IPS DF 19.7 (cell line): Measurements from ENCODE around the gene MIS18A.
"Not testable (repeated sequence)": the region's sequence is repeated elsewhere in the genome, so short reads cannot be mapped to it uniquely, and the experiment has no call there.

Experiments used
- DNase-seq: peaks from one replicate; pipeline ENCODE4 v3.0.0-alpha.2; 2013; ENCODE audit warnings: low read depth, low spot score

Gene MIS18A

DNA sequence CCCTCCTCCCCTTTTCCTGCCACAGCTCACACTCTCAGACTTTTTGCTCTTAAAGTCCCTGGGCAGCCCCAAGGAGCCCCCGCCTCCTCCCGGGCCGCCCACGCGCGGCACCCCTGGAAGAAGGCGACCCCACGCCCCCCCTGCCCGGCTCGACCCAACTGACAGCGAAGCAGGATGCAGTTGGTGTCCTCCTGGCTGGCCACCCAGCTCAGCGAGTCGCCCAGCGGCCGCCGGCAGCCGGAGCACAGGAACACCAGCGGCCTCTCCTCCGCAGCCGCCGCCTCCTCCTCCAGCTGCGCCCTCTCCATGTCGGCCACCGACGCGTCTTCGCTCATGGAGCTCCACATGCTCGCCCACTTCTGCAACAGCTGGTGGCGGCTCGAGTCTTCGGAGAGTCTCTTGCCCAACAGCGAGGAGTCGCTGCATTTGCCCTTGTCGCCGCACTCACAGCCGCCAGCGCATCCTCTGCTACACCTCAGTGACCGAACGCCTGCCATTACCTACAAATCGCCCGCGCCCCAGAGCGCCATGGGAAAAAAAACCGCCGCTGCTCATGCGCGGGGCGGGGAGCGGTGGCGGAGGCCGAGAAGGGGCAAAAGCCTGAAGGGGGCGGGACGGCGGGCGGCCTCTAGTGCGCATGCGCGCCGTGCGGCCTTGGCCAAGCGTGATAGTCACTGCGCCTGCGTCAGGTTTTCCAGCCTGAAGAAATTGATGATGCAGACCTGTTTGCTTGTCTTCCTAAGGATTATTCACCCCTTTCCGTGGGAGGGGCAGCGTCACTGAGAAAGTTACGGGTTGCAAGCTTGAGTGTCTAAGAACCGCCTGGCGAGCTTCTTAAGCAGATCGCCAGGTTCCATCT lies at the start of gene MIS18A:
TSS of gene MIS18A (minus strand) at position 532 of the 859 bp plus-strand sequence. CDS start at position 497, 35 bp downstream.
- peak; percentile 30 for DNase-seq

GRCh38 chr21:32328595-32328994 lies 49.7 kb upstream of the MIS18A start:
- no peak for DNase-seq

- DNase-seq, result no peak
Observed at GRCh38 chr21:32325706-32326105, 46.9 kb upstream of the MIS18A start.

GRCh38 chr21:32322676-32323075 lies 43.8 kb upstream of the MIS18A start:
- no peak for DNase-seq

DNA sequence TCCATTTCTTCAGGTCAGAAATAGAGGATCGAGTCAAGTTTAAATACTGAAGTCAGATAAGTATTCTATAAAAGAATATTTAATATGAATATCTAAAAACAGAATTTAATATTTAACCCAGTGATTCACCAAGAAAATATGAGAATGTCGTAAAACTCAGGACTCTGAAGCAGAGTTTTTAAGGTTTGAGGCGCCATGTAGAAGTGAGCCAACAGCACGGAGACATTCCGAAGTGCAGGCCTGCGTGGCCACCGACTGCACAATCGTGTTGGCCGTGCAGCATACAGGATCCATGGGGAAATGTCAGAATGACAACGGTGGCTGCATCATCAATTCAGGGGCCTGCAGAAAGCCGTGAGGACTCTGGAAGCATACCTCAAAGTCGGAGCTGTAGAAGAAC lies 43.3 kb upstream of the MIS18A start:
- no peak for DNase-seq

GRCh38 chr21:32321480-32321879 lies 42.6 kb upstream of the MIS18A start:
- no peak for DNase-seq

DNA sequence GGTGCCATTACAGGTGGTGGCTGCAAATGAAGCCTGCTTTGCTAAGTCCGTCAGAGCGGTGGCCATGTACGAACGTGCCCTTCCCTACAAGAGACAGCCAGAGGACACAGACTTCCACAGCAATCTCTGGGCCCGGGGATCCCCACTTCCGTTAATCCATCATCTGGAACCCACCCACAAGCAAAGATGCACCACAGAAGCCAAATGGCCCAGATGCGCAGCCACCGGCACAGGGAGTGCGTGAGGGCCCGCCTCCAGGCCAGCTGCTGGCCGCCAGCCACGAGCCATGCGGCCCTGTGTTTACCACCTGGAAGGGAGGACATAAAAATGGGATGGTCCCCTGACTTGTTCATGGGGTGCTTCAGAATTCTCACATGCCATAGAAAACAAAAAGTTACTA lies 41.9 kb upstream of the MIS18A start:
- no peak for DNase-seq

GRCh38 chr21:32320059-32320458 lies 41.2 kb upstream of the MIS18A start:
- DNase-seq, result no peak

- DNase-seq, result no peak
Observed at GRCh38 chr21:32319012-32319411, 40.2 kb upstream of the MIS18A start.

DNA sequence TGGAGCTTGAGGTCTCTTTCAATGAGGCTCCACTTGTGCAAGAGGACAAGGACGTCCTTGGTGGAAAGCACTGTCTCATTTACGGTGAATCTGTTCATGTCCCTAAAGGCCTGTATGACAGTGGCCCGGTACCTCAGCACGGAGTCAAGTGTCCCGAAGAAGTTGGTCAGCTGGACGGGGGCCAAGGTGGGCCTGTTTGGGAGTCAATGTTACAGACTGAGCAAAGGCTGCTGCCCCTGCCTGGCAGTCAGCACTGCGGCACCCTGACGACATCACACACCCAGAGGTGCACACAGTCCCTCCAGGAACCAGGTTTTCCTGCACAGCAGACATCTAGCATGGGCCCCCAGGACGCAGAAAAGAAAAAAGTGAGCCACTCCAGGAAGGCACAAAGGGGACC lies 38.9 kb upstream of the MIS18A start:
- DNase-seq, result no peak

DNA sequence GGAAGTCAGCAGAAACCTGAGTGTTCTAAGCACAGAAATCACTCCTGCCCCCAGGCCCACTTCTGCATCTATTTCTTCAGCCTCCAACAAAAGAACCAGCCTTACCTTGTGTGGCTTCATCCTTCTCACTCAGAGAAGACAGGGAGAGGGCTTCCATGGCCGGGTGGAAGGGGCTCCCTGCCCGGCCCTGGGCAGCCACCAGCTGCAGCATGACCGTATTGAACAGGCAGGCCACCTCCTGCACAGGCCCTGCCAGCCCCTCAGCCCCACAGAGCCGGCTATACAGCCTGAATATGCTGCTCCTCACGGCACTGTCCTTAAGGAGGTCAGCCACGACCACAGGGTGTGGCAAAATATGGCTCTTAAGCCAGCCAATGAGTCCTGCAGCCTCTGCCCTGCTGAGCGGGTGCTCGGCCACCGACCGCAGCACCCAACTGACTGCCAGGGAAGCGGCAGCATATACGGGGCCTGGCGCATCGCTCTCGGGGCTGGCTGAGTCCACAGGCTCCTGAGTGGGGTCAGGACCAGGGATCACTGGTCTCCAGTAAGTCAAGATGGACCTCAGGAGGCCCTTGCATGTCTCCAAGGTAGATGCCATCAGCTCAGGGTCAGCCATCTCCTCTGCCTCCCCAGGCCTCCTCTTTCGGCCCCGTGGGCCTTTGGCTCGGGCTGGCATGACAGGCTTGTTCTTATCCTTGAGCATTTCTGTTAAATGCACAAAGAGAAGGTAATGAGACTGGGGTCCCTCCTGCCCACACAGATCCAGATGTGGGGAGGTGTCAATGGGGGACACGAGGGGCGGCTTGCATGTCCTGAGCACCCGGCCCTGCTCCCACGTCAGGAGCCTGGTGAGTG lies 37.7 kb upstream of the MIS18A start:
- no peak for DNase-seq

- no peak for DNase-seq
Observed at GRCh38 chr21:32315511-32316281, 36.8 kb upstream of the MIS18A start.

DNA sequence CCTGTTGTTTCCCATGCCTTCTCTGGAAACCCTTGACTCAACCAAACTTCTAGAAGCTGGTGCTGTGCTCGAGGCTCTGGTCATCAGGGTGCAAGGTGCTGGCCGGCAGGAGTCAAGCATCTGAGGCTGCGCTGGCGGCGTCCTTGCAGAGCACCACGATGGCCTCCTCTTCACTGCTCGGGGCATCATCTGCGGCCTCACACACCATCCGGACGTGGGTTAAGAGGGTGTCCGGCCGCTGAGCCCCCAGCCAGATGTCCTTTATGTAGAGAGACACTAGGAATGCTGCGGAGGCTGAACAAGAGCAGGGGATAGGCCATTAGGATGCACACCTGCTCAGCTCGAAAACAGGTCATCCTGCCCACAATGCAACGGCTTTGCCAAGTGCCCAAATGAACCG lies 36.0 kb upstream of the MIS18A start:
- no peak for DNase-seq

- DNase-seq, result no peak
Observed at GRCh38 chr21:32312976-32313375, 34.1 kb upstream of the MIS18A start.

GRCh38 chr21:32312326-32312725 lies 33.5 kb upstream of the MIS18A start:
- no peak for DNase-seq

DNA sequence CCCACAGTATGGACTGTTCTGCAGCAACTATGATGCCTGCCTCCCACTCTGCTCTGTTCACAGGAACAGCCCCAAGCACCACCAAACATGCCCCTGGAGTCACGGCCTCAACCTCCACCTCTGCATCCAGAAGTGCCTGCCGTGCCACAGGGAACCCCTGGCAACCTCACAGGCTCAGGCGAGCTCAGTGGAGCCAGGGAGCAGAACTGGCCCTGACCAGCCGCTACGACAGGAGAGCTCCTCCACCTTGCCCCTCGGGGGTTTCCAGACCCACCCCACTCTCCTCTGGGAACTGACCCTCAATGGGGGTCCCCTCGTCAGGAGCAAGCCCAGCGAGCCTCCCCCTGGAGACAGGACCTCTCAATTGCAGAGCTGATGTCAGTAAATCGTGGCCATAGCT lies 32.8 kb upstream of the MIS18A start:
- DNase-seq, result no peak

- DNase-seq, result not testable (repeated sequence)
Observed at GRCh38 chr21:32310976-32311375, 32.1 kb upstream of the MIS18A start.

- DNase-seq, result no peak
Observed at GRCh38 chr21:32309906-32310460, 31.1 kb upstream of the MIS18A start.

DNA sequence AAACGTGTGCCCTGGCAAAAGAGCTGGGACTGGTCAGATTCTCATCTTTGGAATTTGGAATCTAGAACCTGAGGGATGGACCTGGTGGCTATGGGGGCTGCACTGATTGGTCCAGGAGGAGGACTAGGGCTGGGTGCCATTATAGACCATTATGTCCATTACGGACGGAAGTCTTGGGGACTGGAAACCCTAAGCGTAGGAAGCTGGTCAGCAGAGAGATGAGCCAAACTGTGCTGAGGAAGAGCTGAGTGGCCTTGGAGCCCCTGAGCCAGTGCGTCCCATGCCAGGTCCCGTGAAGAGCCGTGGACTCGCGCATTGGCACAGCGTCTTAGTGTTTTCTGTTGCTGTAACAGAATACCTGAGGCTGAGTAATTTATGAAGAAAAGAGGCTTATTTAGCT lies 29.8 kb upstream of the MIS18A start:
- DNase-seq, result no peak

- DNase-seq, result no peak
Observed at GRCh38 chr21:32307706-32308105, 28.9 kb upstream of the MIS18A start.

DNA sequence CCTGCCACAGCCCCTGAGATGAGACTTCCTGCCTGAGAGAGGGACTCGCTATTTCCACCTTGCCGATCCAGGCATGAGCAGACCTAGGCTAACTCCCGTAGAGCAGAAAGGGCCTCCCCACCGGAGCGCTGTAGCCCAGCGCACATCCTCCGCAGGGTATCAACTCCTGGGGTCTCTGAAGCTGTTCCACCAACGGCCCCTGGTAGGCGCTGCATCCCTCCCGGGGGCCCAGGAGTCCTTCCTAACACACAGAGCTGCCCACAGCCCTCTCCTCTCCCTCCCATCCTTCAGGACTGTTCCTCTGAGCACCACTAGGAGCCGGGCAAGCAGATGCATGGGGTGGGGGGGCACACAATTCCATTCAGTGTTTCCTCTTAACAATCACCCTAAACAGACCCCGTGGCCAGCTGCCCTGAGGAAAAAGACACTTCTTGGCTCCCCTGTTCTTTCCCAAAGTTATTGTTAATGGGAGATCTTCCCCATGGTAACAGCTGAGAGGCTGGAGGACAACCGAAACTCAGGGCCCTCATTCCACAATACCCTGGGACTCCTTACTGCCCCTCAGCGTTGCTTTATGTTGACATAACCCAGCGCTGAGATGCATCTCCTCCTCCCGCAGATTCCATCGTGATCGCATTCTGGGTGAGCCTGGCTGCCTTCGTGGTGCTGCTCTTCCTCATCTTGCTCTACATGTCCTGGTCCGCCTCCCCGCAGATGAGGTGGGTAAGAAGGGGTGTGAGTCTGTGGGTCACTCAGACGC lies 27.4 kb upstream of the MIS18A start:
- DNase-seq, result peak; percentile 78
